HG02571 (cell line): ENCODE data around the gene RILPL1.
A peak's percentile ranks its signal among the peaks of the same experiment; 100 is the strongest.
"Not testable (repeated sequence)": the region's sequence is repeated elsewhere in the genome, so short reads cannot be mapped to it uniquely, and the experiment has no call there.

Experiments used
- ATAC-seq: cut with Tn5 transposase; IDR thresholded peaks from one replicate; pipeline ENCODE4 v1.9.1; 2021; ENCODE audit warnings: mild to moderate bottlenecking, moderate library complexity; ENCODE audit not compliant: unreplicated experiment

RILPL1 gene

DNA sequence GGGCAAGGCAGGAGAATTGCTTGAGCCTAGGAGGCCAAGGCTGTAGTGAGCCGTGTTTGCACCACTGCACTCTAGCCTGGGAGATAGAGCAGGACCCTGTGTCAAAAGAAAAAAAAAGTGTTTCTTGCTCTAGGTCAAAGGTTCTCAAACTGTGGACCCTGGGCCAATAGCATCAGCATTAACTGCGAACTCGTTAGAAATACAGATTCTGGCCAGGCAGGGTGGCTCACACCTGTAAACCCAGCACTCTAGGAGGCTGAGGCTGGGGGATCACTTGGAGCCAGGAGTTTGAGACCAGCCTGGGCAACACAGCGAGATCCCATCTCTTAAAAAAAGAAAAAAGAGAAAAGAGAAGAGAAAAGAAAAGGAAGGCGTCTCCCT lies 97.9 kb downstream of the RILPL1 start:
- no peak for ATAC-seq

DNA sequence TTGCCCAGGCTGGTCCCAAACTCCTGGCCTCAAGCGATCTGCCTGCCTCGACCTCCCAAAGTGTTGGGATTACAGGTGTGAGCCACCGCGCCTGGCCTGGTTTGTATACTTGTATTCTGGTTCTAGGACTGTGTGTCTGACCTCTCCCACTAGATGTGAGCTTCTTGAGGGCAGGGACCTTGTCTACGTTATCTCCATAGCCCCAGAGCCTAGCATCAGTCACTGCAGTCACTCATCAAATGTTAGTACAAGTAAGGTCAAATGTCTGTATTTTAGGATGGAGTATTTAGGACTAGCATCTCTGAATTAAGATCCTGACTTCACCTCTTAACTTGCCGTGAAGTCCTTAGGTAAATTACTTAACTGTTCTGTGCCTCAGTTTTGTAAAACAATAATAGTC lies 99.9 kb downstream of the RILPL1 start:
- no peak for ATAC-seq

DNA sequence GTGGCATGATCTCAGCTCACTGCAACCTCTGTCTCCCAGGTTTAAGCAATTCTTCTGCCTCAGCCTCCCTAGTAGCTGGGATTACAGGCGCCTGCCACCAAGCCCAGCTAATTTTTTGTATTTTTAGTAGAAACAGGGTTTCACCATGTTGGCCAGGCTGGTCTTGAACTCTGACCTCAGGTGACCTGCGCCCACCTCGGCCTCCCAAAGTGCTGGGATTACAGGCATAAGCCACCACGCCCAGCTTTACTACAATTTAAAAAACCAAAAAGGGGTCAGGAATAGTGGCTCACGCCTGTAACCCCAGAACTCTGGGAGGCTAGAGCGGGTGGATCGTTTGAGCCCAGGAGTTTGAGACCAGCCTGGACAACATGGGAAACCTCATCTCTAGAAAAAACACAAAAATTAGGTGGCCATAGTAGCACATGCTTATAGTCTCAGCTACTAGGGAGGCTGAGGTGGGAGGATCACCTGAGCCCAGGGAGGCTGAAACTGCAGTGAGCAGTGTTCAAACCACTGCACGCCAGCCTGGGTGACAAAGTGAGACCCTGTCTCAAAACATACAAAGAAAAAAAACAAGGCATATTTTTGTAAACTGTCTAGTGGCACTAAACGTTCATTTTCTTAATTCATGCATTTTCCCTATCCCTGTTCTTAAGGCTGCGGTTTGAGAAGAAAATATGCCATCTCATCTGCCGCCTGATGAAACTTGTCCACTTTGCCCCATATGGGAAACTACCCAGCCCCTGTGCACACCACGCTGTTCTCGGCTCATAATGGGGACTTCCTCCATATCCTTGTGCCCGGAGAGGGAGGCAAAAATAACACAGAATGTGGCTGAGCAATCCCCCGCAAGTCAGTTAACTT lies 101.3 kb downstream of the RILPL1 start:
- ATAC-seq, result not testable (repeated sequence)

DNA sequence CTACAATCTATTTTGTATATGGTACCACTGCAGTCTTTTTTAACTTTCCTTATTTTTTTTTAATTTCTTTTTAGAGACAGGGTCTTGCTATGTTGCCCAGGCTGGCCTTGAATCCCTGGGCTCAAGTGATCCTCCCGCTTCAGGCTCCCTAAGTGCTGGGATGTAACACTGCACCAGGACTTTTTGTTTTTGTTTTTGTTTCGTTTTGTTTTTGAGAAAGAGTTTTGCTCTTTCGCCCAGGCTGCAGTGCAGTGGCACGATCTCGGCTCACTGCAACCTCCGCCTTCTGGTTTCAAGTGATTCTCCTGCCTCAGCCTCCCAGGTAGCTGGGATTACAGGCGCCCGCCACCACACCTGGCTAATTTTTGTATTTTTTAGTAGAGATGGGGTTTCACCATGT lies 104.4 kb downstream of the RILPL1 start:
- not testable (repeated sequence) for ATAC-seq

DNA sequence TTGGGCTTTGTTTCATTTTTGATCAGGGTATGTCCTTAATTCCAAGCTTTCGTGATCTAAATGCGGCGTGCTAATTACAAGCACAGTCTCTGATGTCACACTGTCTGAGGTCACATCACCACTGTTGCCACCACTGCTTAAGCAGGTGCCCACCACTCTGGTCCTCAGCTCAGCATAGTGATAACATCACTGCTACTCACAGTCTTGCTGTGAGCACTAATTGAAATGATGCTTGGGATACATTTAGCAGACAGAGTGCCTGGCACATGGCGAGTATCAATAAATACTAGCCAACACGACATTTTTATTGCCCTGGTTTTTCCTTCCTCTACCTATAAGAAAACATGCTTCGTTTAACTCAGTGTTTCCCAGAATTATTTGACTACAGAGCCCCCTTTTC lies 104.9 kb downstream of the RILPL1 start:
- no peak for ATAC-seq

DNA sequence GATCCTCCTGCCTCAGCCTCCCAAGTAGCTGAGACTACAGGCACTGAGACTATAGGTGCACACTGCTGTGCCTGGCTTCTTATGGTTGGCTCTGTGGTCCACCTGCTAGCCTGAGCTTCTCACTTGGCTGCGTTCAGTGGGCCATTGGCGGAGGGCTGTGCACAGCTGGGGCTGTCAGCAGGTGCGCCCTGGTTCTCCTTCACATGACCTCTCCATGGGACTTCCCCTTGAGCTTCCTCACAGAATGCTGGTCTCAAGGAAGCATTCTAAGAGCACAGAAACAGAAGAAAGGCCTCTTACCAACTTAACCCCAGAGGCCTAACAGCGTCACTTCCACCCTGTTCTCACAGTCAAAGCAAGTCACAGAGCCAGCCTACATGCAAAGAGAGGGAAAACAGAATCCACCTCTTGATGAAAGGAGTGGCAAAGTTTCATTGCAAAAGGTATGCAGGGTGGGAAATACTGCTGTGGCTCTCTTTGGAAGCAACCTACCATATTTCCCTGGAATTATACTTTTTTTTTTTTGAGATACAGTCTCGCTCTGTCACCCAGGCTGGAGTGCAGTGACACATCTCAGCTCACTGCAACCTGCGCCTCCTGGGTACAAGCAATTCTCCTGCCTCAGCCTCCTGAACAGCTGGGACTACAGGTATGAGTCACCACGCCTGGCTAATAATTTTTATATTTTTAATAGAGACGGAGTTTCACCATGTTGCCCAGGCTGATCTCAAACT lies 106.3 kb downstream of the RILPL1 start:
- ATAC-seq, result peak; percentile 87

DNA sequence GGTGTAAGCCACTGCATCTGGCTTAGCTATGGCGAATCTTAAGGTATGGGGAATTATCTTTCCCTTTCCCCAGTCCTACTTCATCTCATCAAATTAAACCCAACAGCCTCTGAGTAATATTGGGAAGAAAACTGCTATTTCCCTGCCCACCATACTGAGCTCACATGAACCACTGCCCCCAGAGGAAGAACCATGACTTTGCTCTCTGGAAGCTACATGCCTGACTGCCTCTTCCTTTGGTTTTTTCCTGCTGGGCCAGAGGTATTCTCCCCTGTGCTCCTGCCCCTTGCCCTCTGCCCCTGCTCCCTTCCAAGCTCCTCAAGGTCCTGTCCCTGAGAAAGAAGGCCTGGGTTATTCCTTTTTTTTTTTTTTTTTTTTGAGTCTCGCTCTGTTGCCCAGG lies 112.2 kb downstream of the RILPL1 start:
- ATAC-seq, result no peak
